Measurements from ENCODE around the gene PLCB3. TPM values are rescaled to one million over a fixed set of nuclear protein-coding genes. Genes with fewer than 3 reads are reported as not detected.

PLCB3 gene
- total and polyA plus RNA-seq, 2 of the 13 experiments (the other 11 are each of a cell fraction or from before 2014, with no cell fraction given), result 7.5 to 13.8 TPM

- ChIA-PET CTCF (ENCODE audit: low intra/inter-chr PET ratio, low total read pairs) (no interaction called here), POLR2A (interaction anchor here (1.2 to 8.3 kb wide), 5 partner anchors 17 to 67 kb away, joined by 3 to 113 read pairs (median 15); partner anchors contain the start of genes NUDT22 and TRPT1)
- intact Hi-C loops (cut with micrococcal nuclease; ENCODE audit: unreplicated experiment) (loop anchor here (5.0 kb wide), 1 partner anchor 56 kb away; the partner anchor contains the start of gene STIP1), in situ Hi-C loops (cut with HindIII; ENCODE audit: extremely low pct_ligation_motif_present, low pct_unique_long_range_greater_than_20kb) (loop anchor here (5.0 kb wide), 1 partner anchor 59 kb away; the partner anchor contains the start of gene CATSPERZ)
- no peaks in the 10 kb centered on the region for H3K9me3 ChIP-seq (ENCODE audit: low read length)
- 99% methylated on average over 8 of the region's 8 CpGs for WGBS (ENCODE audit: low lambda C conversion rate)
- DNase-seq (ENCODE audit: low spot score), result no peak
- peak overlapping the region; percentile 13; the same call in 1 of the 2 replicates for H3K9ac ChIP-seq (ENCODE audit: insufficient read depth, low read depth, low read length)
- H3K27ac ChIP-seq (ENCODE audit: extremely low read length, insufficient read depth, low read length), result no peak overlapping the region
- no TSS peak for BruUV-seq (replicated peaks)
- H4K20me1 ChIP-seq (ENCODE audit: insufficient read depth, low read length), result no peaks in the 10 kb centered on the region
- peak overlapping the region; percentile 95 for H3K4me2 ChIP-seq (ENCODE audit: low read depth, low read length)
- no peak for FAIRE-seq
- ATAC-seq, result no peak
- peaks cover 52% of the 10 kb centered on the region for H3K4me1 ChIP-seq (ENCODE audit: insufficient read depth, low read length)
- no peaks in the 10 kb centered on the region; a peak in 1 of 5 replicates for H3K27me3 ChIP-seq (ENCODE audit: control insufficient read depth in 1 of 2, insufficient read depth in 2 of 2, low read length in 2 of 2)
- peaks cover 0 to 11% of the 10 kb centered on the region in 2 experiments; a peak in 3 of 5 replicates for H3K36me3 ChIP-seq (replicated peaks in 1 of 2; ENCODE audit: control insufficient read depth in 1 of 2, insufficient read depth in 2 of 2, low read length in 2 of 2)
- TF ChIP-seq RBFOX2 (IDR thresholded peaks at IDR 0.05; ENCODE audit: low read depth, low read length) (peak; percentile 48), POLR2AphosphoS5 (IDR thresholded peaks at IDR 0.05; ENCODE audit: low read depth, low read length) (peak; percentile 28; the same call in 1 of the 2 replicates), HNRNPH1 (optimal IDR thresholded peaks at IDR 0.05; ENCODE audit: low read depth, low read length) (peak; percentile 23), ZC3H13 (CRISPR knock-in tag; IDR thresholded peaks at IDR 0.05) (0 out of 2 replicates have a peak, but pooled peaks have one; percentile 10), ZNF292 (CRISPR knock-in tag; IDR thresholded peaks at IDR 0.05; ENCODE audit: borderline replicate concordance, low read depth) (no peak), MXD4 (CRISPR knock-in tag; IDR thresholded peaks at IDR 0.05) (no peak), ZNF749 (CRISPR knock-in tag; IDR thresholded peaks at IDR 0.05; ENCODE audit: borderline replicate concordance) (0 out of 2 replicates have a peak, but pooled peaks have one; percentile 0), KDM2A (CRISPR knock-in tag; IDR thresholded peaks at IDR 0.05; ENCODE audit: borderline replicate concordance, low read depth) (0 out of 2 replicates have a peak, but pooled peaks have one; percentile 5), PATZ1 (CRISPR knock-in tag; IDR thresholded peaks at IDR 0.05) (0 out of 2 replicates have a peak, but pooled peaks have one; percentile 28), AGO2 (optimal IDR thresholded peaks at IDR 0.05; ENCODE audit: low read depth, low read length) (peak; percentile 87), AGO1 (IDR thresholded peaks at IDR 0.05; ENCODE audit: low read depth, low read length, poor library complexity, severe bottlenecking) (peak; percentile 83), CAMTA2 (CRISPR knock-in tag; IDR thresholded peaks at IDR 0.05; ENCODE audit: borderline replicate concordance) (no peak), ZSCAN5A (CRISPR knock-in tag; IDR thresholded peaks at IDR 0.05; ENCODE audit: borderline replicate concordance) (no peak), POLR2A (IDR thresholded peaks at IDR 0.05; ENCODE audit: insufficient read depth in 1 of 2, low read depth in 2 of 2, low read length in 2 of 2) (peak in 1 of 2 experiments; percentile 15; a peak in 1 of 4 replicates), FOSL2 (CRISPR knock-in tag; IDR thresholded peaks at IDR 0.05) (0 out of 2 replicates have a peak, but pooled peaks have one; percentile 17), ZNF20 (CRISPR knock-in tag; IDR thresholded peaks at IDR 0.05) (no peak), ZNF737 (CRISPR knock-in tag; IDR thresholded peaks at IDR 0.05; ENCODE audit: borderline replicate concordance) (no peak), GRHL1 (CRISPR knock-in tag; conservative IDR thresholded peaks at IDR 0.05) (no peak), MED8 (CRISPR knock-in tag; IDR thresholded peaks at IDR 0.05; ENCODE audit: insufficient replicate concordance) (peak; percentile 3)
- H3K4me3 ChIP-seq (replicated peaks in 1 of 3; ENCODE audit: insufficient read depth in 1 of 3, low read depth in 2 of 3, low read length in 3 of 3), result peak overlapping the region in 1 of 3 experiments; percentile 20; a peak in 1 of 6 replicates
- peaks cover 26% of the 10 kb centered on the region for H3K79me2 ChIP-seq (ENCODE audit: insufficient read depth, low read length)
- no peak overlapping the region for H2AFZ ChIP-seq (ENCODE audit: low read length)
Observed at GRCh38 chr11:64243236-64243854, 8.0 kb upstream of the PLCB3 start.
